MM.1S (cell line): ENCODE measurements around the gene RARB.

ENCODE experiments used
- DNase-seq: peaks from one replicate; pipeline ENCODE4 v3.0.0-alpha.2; 2015
- H2AFZ ChIP-seq: fragments of 300-600 bp; sonication (generic); 2 replicates; pipeline ENCODE4 v1.6.0; 2016; ENCODE audit warnings: antibody characterized with exemption, low read length
- H3F3A ChIP-seq: fragments of 300-600 bp; sonication (generic); 2 replicates; pipeline ENCODE4 v1.6.1; 2016; ENCODE audit warnings: mild to moderate bottlenecking, antibody characterized with exemption, low read length, moderate library complexity, mixed read lengths; ENCODE audit not compliant: insufficient read depth
- H3K27ac ChIP-seq: fragments of 300-600 bp; sonication (generic); 2 replicates; pipeline ENCODE4 v1.5.1; 2016; ENCODE audit warnings: mild to moderate bottlenecking, low read length
- H3K27me3 ChIP-seq: fragments of 300-600 bp; sonication (generic); replicated peaks from 2 replicates; pipeline ENCODE4 v1.6.0; 2016; ENCODE audit warnings: low read length; ENCODE audit not compliant: insufficient read depth
- H3K36me3 ChIP-seq: fragments of 300-600 bp; sonication (generic); replicated peaks from 2 replicates; pipeline ENCODE4 v1.6.1; 2016; ENCODE audit warnings: mild to moderate bottlenecking, low read length, mixed read lengths; ENCODE audit not compliant: insufficient read depth
- H3K4me1 ChIP-seq: fragments of 300-600 bp; sonication (generic); 2 replicates; pipeline ENCODE4 v1.6.1; 2016; ENCODE audit warnings: low read length, mixed read lengths
- H3K4me2 ChIP-seq: fragments of 300-600 bp; sonication (generic); 2 replicates; pipeline ENCODE4 v1.6.0; 2016; ENCODE audit warnings: low read depth, low read length
- H3K4me3 ChIP-seq: fragments of 300-600 bp; sonication (generic); 2 replicates; pipeline ENCODE4 v1.5.1; 2016; ENCODE audit warnings: low read length, mixed read lengths
- H3K79me2 ChIP-seq: fragments of 300-600 bp; sonication (generic); 2 replicates; pipeline ENCODE4 v1.6.1; 2016; ENCODE audit warnings: mixed run types, low read length, mixed read lengths
- H3K9ac ChIP-seq: fragments of 300-600 bp; sonication (generic); 2 replicates; pipeline ENCODE4 v1.6.1; 2016; ENCODE audit warnings: low read length, mixed read lengths
- H3K9me2 ChIP-seq: fragments of 300-600 bp; sonication (generic); replicated peaks from 2 replicates; pipeline ENCODE4 v1.6.1; 2016; ENCODE audit warnings: mild to moderate bottlenecking, low read length, mixed read lengths; ENCODE audit not compliant: insufficient read depth
- H3K9me3 ChIP-seq: fragments of 300-600 bp; sonication (generic); replicated peaks from 2 replicates; pipeline ENCODE4 v1.6.1; 2016; ENCODE audit warnings: mild to moderate bottlenecking, low read length, mixed read lengths; ENCODE audit not compliant: insufficient read depth
- H4K20me1 ChIP-seq: fragments of 300-600 bp; sonication (generic); 2 replicates; pipeline ENCODE4 v1.6.1; 2016; ENCODE audit warnings: mild to moderate bottlenecking, low read length, moderate library complexity, mixed read lengths; ENCODE audit not compliant: insufficient read depth
- EZH2 ChIP-seq: fragments of 300-600 bp; sonication (generic); optimal IDR thresholded peaks from 2 replicates; pipeline ENCODE3; 2017; ENCODE audit warnings: low read depth, mild to moderate bottlenecking, antibody characterized with exemption, low read length, mixed read lengths
- EZH2phosphoT487 ChIP-seq: fragments of 300-600 bp; sonication (generic); IDR thresholded peaks from 2 replicates; pipeline ENCODE4 v1.6.1; 2018; ENCODE audit warnings: antibody characterized with exemption, low read length
- TF ChIP-seq, protein P1 (sequence below): fragments of 300-600 bp; sonication (generic); IDR thresholded peaks from 2 replicates; pipeline ENCODE4 v1.5.1; 2016; ENCODE audit warnings: antibody characterized with exemption, low read length, mixed read lengths

RARB gene

DNA sequence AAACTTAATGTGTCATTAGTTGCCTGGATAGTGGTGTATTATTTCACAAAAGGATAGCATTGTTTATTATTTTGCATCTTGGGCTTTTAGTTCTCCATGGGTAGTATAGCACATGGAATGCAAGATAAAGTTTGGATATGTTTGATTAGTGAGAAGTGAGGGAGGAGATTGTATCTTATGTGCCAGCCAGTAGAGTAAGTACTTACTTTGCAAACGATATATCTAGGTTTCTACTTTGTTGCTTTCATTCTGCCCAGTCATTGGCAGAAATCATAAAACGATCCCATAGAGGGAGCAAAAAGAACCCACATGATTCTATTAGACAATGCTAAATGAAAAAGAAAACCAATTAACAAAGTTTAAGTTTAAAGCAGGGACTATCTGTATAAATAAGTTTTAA is 105.3 kb downstream of the RARB start:
- H3K79me2 ChIP-seq, result no peaks in the 10 kb centered on the region
- H4K20me1 ChIP-seq, result no peaks in the 10 kb centered on the region
- H3K9me3 ChIP-seq, result no peaks in the 10 kb centered on the region
- H2AFZ ChIP-seq, result no peak overlapping the region
- no peaks in the 10 kb centered on the region for H3K36me3 ChIP-seq
- no peaks in the 10 kb centered on the region for H3K9me2 ChIP-seq
- no peak overlapping the region for H3K4me2 ChIP-seq
- H3F3A ChIP-seq, result no peaks in the 10 kb centered on the region
- DNase-seq, result no peak
- TF ChIP-seq, protein P1, sequence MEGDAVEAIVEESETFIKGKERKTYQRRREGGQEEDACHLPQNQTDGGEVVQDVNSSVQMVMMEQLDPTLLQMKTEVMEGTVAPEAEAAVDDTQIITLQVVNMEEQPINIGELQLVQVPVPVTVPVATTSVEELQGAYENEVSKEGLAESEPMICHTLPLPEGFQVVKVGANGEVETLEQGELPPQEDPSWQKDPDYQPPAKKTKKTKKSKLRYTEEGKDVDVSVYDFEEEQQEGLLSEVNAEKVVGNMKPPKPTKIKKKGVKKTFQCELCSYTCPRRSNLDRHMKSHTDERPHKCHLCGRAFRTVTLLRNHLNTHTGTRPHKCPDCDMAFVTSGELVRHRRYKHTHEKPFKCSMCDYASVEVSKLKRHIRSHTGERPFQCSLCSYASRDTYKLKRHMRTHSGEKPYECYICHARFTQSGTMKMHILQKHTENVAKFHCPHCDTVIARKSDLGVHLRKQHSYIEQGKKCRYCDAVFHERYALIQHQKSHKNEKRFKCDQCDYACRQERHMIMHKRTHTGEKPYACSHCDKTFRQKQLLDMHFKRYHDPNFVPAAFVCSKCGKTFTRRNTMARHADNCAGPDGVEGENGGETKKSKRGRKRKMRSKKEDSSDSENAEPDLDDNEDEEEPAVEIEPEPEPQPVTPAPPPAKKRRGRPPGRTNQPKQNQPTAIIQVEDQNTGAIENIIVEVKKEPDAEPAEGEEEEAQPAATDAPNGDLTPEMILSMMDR, result no peak
- no peak for TF ChIP-seq EZH2phosphoT487
- no peak for TF ChIP-seq EZH2
- no peaks in the 10 kb centered on the region for H3K27me3 ChIP-seq
- H3K9ac ChIP-seq, result no peak overlapping the region
- no peak overlapping the region for H3K27ac ChIP-seq
- H3K4me1 ChIP-seq, result no peaks in the 10 kb centered on the region
- no peak overlapping the region for H3K4me3 ChIP-seq

DNA sequence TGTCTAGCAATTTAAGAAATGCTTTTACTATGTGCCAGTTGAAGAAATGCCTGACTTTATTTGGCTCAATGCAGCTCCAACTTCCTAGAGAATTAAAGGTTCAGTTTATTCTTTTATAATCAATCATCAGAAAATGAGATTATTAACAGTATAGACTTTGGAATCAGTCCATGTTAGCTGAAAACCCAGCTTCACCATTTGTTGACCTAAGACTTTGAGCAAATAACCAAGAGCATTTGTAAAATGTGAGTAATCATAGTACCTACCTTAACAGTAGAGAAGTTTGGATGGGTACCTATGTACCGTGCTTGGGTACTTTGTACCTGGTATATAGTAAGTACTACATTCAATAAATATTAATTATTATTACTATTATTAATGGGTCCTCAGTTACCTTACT is 105.9 kb downstream of the RARB start:
- Histone ChIP-seq H3K79me2 (no peaks in the 10 kb centered on the region), H3K4me3 (no peak overlapping the region), H4K20me1 (no peaks in the 10 kb centered on the region), H3K9me3 (no peaks in the 10 kb centered on the region), H3K9me2 (no peaks in the 10 kb centered on the region), H3K4me1 (no peaks in the 10 kb centered on the region), H3K36me3 (no peaks in the 10 kb centered on the region), H3K27me3 (no peaks in the 10 kb centered on the region), H3K27ac (no peak overlapping the region), H2AFZ (no peak overlapping the region), H3K9ac (no peak overlapping the region), H3K4me2 (no peak overlapping the region), H3F3A (no peaks in the 10 kb centered on the region)
- no peak for DNase-seq
- TF ChIP-seq, protein P1, result no peak
- TF ChIP-seq EZH2phosphoT487 (no peak), EZH2 (no peak)

DNA sequence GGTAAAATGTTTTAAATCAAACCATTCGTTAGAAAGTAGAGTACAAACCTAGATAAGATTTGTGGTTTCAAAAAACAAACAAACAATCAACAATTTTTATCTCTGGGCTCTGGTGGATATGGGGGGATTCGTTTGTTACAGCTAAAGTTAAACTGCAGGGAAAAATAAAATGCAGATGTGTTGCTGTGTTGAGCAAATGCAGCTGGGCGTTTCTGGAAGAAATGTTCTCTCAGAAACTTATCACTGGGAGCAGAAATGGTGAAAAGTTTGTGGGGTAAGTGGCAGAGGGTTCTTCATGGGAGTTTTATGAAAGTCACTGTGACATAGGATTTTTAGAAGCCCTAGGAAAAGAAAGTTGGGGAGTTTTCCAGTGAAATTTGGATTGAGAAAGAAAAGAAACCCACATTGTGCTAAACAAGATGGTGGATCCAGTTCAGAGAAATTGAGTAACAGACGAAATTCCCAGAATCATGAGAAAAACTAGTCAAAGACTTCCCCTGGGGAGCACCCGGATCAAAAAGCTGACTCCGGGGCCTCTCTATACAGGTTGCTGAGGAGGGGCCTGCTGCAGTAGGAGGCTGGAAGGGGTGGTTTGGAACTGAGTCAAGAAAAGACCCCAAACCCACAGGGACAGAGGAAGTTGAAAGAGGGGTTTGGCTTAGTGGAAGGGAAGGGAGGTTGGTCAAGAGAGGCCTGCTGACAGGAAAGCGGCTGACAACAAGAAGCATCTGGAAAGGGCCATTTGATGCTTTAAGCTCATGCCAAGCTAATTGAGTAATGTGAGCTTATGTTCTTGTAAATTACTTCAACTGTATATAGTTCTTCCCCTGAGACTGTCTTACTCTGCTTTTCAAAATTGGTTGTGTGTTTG is 108.7 kb downstream of the RARB start:
- H4K20me1 ChIP-seq, result no peaks in the 10 kb centered on the region
- H3K79me2 ChIP-seq, result no peaks in the 10 kb centered on the region
- H2AFZ ChIP-seq, result no peak overlapping the region
- H3F3A ChIP-seq, result no peaks in the 10 kb centered on the region
- H3K27me3 ChIP-seq, result no peaks in the 10 kb centered on the region
- H3K4me2 ChIP-seq, result no peak overlapping the region
- H3K4me3 ChIP-seq, result no peak overlapping the region
- TF ChIP-seq, protein P1, result no peak
- TF ChIP-seq EZH2 (no peak), EZH2phosphoT487 (no peak)
- no peak overlapping the region for H3K9ac ChIP-seq
- H3K4me1 ChIP-seq, result no peaks in the 10 kb centered on the region
- no peaks in the 10 kb centered on the region for H3K36me3 ChIP-seq
- no peak overlapping the region for H3K27ac ChIP-seq
- no peak for DNase-seq
- no peaks in the 10 kb centered on the region for H3K9me2 ChIP-seq
- no peaks in the 10 kb centered on the region for H3K9me3 ChIP-seq
